Measurements from ENCODE around the gene PPP1R13B.

The PPP1R13B gene

GRCh38 chr14:103703433-103704385, 143.7 kb downstream of the PPP1R13B start:
- Histone ChIP-seq H3K9ac (ENCODE audit: insufficient read length, low read depth) (no peak overlapping the region), H3K9me3 (ENCODE audit: insufficient read depth, low read length) (no peaks in the 10 kb centered on the region), H3K27me3 (ENCODE audit: insufficient read depth, insufficient read length) (no peaks in the 10 kb centered on the region), H3K36me3 (ENCODE audit: insufficient read depth, insufficient read length, low read length) (peaks cover 94% of the 10 kb centered on the region), H3K4me3 (ENCODE audit: insufficient read length, low read depth) (no peak overlapping the region), H3K4me1 (ENCODE audit: insufficient read depth, insufficient read length) (peaks cover 6% of the 10 kb centered on the region)
- DNase-seq (ENCODE audit: low read depth, low spot score), result no peak
- TF ChIP-seq ZNF274 (IDR thresholded peaks at IDR 0.05; ENCODE audit: low read depth, low read length) (no peak), YY1 (IDR thresholded peaks at IDR 0.05; ENCODE audit: insufficient read depth, insufficient read length) (no peak), SUZ12 (IDR thresholded peaks at IDR 0.05; ENCODE audit: extremely low read depth, insufficient read depth, insufficient read length) (no peak)

- no peak for TF ChIP-seq SUZ12 (IDR thresholded peaks at IDR 0.05; ENCODE audit: extremely low read depth, insufficient read depth, insufficient read length)
- TF ChIP-seq YY1 (IDR thresholded peaks at IDR 0.05; ENCODE audit: insufficient read depth, insufficient read length), result no peak
- TF ChIP-seq ZNF274 (IDR thresholded peaks at IDR 0.05; ENCODE audit: low read depth, low read length), result no peak
- H3K9me3 ChIP-seq (ENCODE audit: insufficient read depth, low read length), result no peaks in the 10 kb centered on the region
- peaks cover 94% of the 10 kb centered on the region for H3K36me3 ChIP-seq (ENCODE audit: insufficient read depth, insufficient read length, low read length)
- H3K27me3 ChIP-seq (ENCODE audit: insufficient read depth, insufficient read length), result no peaks in the 10 kb centered on the region
- no peak overlapping the region for H3K9ac ChIP-seq (ENCODE audit: insufficient read length, low read depth)
- DNase-seq (ENCODE audit: low read depth, low spot score), result no peak
- H3K4me3 ChIP-seq (ENCODE audit: insufficient read length, low read depth), result no peak overlapping the region
- peaks cover 7% of the 10 kb centered on the region for H3K4me1 ChIP-seq (ENCODE audit: insufficient read depth, insufficient read length)
Observed at GRCh38 chr14:103702497-103703432, 144.6 kb downstream of the PPP1R13B start.

GRCh38 chr14:103702095-103702494, 145.3 kb downstream of the PPP1R13B start:
- Histone ChIP-seq H3K4me3 (ENCODE audit: insufficient read length, low read depth) (no peak overlapping the region), H3K9ac (ENCODE audit: insufficient read length, low read depth) (no peak overlapping the region), H3K4me1 (ENCODE audit: insufficient read depth, insufficient read length) (peaks cover 10% of the 10 kb centered on the region), H3K36me3 (ENCODE audit: insufficient read depth, insufficient read length, low read length) (peaks cover 93% of the 10 kb centered on the region), H3K9me3 (ENCODE audit: insufficient read depth, low read length) (no peaks in the 10 kb centered on the region), H3K27me3 (ENCODE audit: insufficient read depth, insufficient read length) (no peaks in the 10 kb centered on the region)
- DNase-seq (ENCODE audit: low read depth, low spot score), result no peak
- TF ChIP-seq YY1 (IDR thresholded peaks at IDR 0.05; ENCODE audit: insufficient read depth, insufficient read length), result no peak
- TF ChIP-seq SUZ12 (IDR thresholded peaks at IDR 0.05; ENCODE audit: extremely low read depth, insufficient read depth, insufficient read length), result no peak
- no peak for TF ChIP-seq ZNF274 (IDR thresholded peaks at IDR 0.05; ENCODE audit: low read depth, low read length)

GRCh38 chr14:103700753-103701490, 146.5 kb downstream of the PPP1R13B start:
- Histone ChIP-seq H3K9ac (ENCODE audit: insufficient read length, low read depth) (no peak overlapping the region), H3K4me3 (ENCODE audit: insufficient read length, low read depth) (no peak overlapping the region), H3K36me3 (ENCODE audit: insufficient read depth, insufficient read length, low read length) (peaks cover 85% of the 10 kb centered on the region), H3K27me3 (ENCODE audit: insufficient read depth, insufficient read length) (no peaks in the 10 kb centered on the region), H3K9me3 (ENCODE audit: insufficient read depth, low read length) (no peaks in the 10 kb centered on the region), H3K4me1 (ENCODE audit: insufficient read depth, insufficient read length) (peaks cover 10% of the 10 kb centered on the region)
- no peak for TF ChIP-seq SUZ12 (IDR thresholded peaks at IDR 0.05; ENCODE audit: extremely low read depth, insufficient read depth, insufficient read length)
- no peak for TF ChIP-seq ZNF274 (IDR thresholded peaks at IDR 0.05; ENCODE audit: low read depth, low read length)
- no peak for TF ChIP-seq YY1 (IDR thresholded peaks at IDR 0.05; ENCODE audit: insufficient read depth, insufficient read length)
- DNase-seq (ENCODE audit: low read depth, low spot score), result no peak

- H3K4me1 ChIP-seq (ENCODE audit: insufficient read depth, insufficient read length), result peaks cover 6% of the 10 kb centered on the region
- peaks cover 82% of the 10 kb centered on the region for H3K36me3 ChIP-seq (ENCODE audit: insufficient read depth, insufficient read length, low read length)
Observed at GRCh38 chr14:103699901-103700752, 147.2 kb downstream of the PPP1R13B start.

GRCh38 chr14:103699261-103699661, 148.1 kb downstream of the PPP1R13B start:
- DNase-seq (ENCODE audit: low read depth, low spot score), result no peak
- H3K9ac ChIP-seq (ENCODE audit: insufficient read length, low read depth), result no peak overlapping the region
- H3K4me1 ChIP-seq (ENCODE audit: insufficient read depth, insufficient read length), result peaks cover 6% of the 10 kb centered on the region
- H3K27me3 ChIP-seq (ENCODE audit: insufficient read depth, insufficient read length), result no peaks in the 10 kb centered on the region
- H3K9me3 ChIP-seq (ENCODE audit: insufficient read depth, low read length), result no peaks in the 10 kb centered on the region
- H3K4me3 ChIP-seq (ENCODE audit: insufficient read length, low read depth), result no peak overlapping the region
- TF ChIP-seq YY1 (IDR thresholded peaks at IDR 0.05; ENCODE audit: insufficient read depth, insufficient read length) (no peak), ZNF274 (IDR thresholded peaks at IDR 0.05; ENCODE audit: low read depth, low read length) (no peak), SUZ12 (IDR thresholded peaks at IDR 0.05; ENCODE audit: extremely low read depth, insufficient read depth, insufficient read length) (no peak)
- H3K36me3 ChIP-seq (ENCODE audit: insufficient read depth, insufficient read length, low read length), result peaks cover 81% of the 10 kb centered on the region

More at GRCh38 chr14:103699901-103700752, 147.2 kb downstream of the PPP1R13B start:
- TF ChIP-seq YY1 (IDR thresholded peaks at IDR 0.05; ENCODE audit: insufficient read depth, insufficient read length) (no peak), SUZ12 (IDR thresholded peaks at IDR 0.05; ENCODE audit: extremely low read depth, insufficient read depth, insufficient read length) (no peak), ZNF274 (IDR thresholded peaks at IDR 0.05; ENCODE audit: low read depth, low read length) (no peak)
- Histone ChIP-seq H3K9ac (ENCODE audit: insufficient read length, low read depth) (no peak overlapping the region), H3K9me3 (ENCODE audit: insufficient read depth, low read length) (no peaks in the 10 kb centered on the region), H3K27me3 (ENCODE audit: insufficient read depth, insufficient read length) (no peaks in the 10 kb centered on the region), H3K4me3 (ENCODE audit: insufficient read length, low read depth) (no peak overlapping the region)
- DNase-seq (ENCODE audit: low read depth, low spot score), result no peak
